ENCODE data around the gene ERC1. TPM values are rescaled to one million over a fixed set of nuclear protein-coding genes. Genes with fewer than 3 reads are reported as not detected.

Gene ERC1
- total and polyA plus RNA-seq, 2 donors from 2014 or later: 5.1 to 68.3 TPM

GRCh38 chr12:1122786-1123185 is 131.8 kb downstream of the ERC1 start:
- Histone ChIP-seq H3K9me3 (ENCODE audit: control insufficient read depth in 2 of 3, insufficient read depth in 1 of 3, low read length in 3 of 3) (no peaks in the 10 kb centered on the region), H3K27me3 (ENCODE audit: control insufficient read depth, insufficient read depth, low read length) (no peaks in the 10 kb centered on the region), H3K4me1 (ENCODE audit: control insufficient read depth in 2 of 3, insufficient read depth in 2 of 3, low read depth in 1 of 3, low read length in 3 of 3) (no peaks in the 10 kb centered on the region), H3K36me3 (ENCODE audit: control insufficient read depth in 2 of 3, insufficient read depth in 3 of 3, low read length in 3 of 3) (no peaks in the 10 kb centered on the region), H3K9ac (ENCODE audit: low read length in 3 of 3) (no peak overlapping the region), H3K27ac (ENCODE audit: low read depth in 2 of 2, low read length in 2 of 2) (no peak overlapping the region), H3K4me3 (ENCODE audit: low read length in 3 of 3) (no peak overlapping the region)
- no peak for TF ChIP-seq CTCF (IDR thresholded peaks at IDR 0.05; ENCODE audit: borderline replicate concordance, extremely low read depth, insufficient read depth)
- intact Hi-C loops (cut with DNase I): no loop called here
- DNase-seq: peak in 1 of 5 donors; percentile 4
- no peak for FAIRE-seq

GRCh38 chr12:1126091-1126490 is 135.1 kb downstream of the ERC1 start:
- Histone ChIP-seq H3K9ac (ENCODE audit: low read length in 3 of 3) (no peak overlapping the region), H3K9me3 (ENCODE audit: control insufficient read depth in 2 of 3, insufficient read depth in 1 of 3, low read length in 3 of 3) (no peaks in the 10 kb centered on the region), H3K4me1 (ENCODE audit: control insufficient read depth in 2 of 3, insufficient read depth in 2 of 3, low read depth in 1 of 3, low read length in 3 of 3) (peaks cover 0 to 2% (median 0%) of the 10 kb centered on the region in 3 donors), H3K27ac (ENCODE audit: low read depth in 2 of 2, low read length in 2 of 2) (no peak overlapping the region), H3K27me3 (ENCODE audit: control insufficient read depth, insufficient read depth, low read length) (no peaks in the 10 kb centered on the region), H3K36me3 (ENCODE audit: control insufficient read depth in 2 of 3, insufficient read depth in 3 of 3, low read length in 3 of 3) (no peaks in the 10 kb centered on the region), H3K4me3 (ENCODE audit: low read length in 3 of 3) (no peak overlapping the region)
- no peak for TF ChIP-seq CTCF (IDR thresholded peaks at IDR 0.05; ENCODE audit: borderline replicate concordance, extremely low read depth, insufficient read depth)
- no peak for FAIRE-seq
- intact Hi-C loops (cut with DNase I): no loop called here
- no peak for DNase-seq

- peaks cover 0 to 2% (median 0%) of the 10 kb centered on the region in 3 donors for H3K4me1 ChIP-seq (ENCODE audit: control insufficient read depth in 2 of 3, insufficient read depth in 2 of 3, low read depth in 1 of 3, low read length in 3 of 3)
- intact Hi-C loops (cut with DNase I): no loop called here
- no peaks in the 10 kb centered on the region for H3K36me3 ChIP-seq (ENCODE audit: control insufficient read depth in 2 of 3, insufficient read depth in 3 of 3, low read length in 3 of 3)
- H3K9me3 ChIP-seq (ENCODE audit: control insufficient read depth in 2 of 3, insufficient read depth in 1 of 3, low read length in 3 of 3): no peaks in the 10 kb centered on the region
- H3K4me3 ChIP-seq (ENCODE audit: low read length in 3 of 3): no peak overlapping the region
- no peak for DNase-seq
- no peaks in the 10 kb centered on the region for H3K27me3 ChIP-seq (ENCODE audit: control insufficient read depth, insufficient read depth, low read length)
- no peak overlapping the region for H3K9ac ChIP-seq (ENCODE audit: low read length in 3 of 3)
- no peak for TF ChIP-seq CTCF (IDR thresholded peaks at IDR 0.05; ENCODE audit: borderline replicate concordance, extremely low read depth, insufficient read depth)
- no peak for FAIRE-seq
- H3K27ac ChIP-seq (ENCODE audit: low read depth in 2 of 2, low read length in 2 of 2): no peak overlapping the region
These were observed 136.0 kb downstream of the ERC1 start for GRCh38 chr12:1127021-1127420.

- Histone ChIP-seq H3K36me3 (ENCODE audit: control insufficient read depth in 2 of 3, insufficient read depth in 3 of 3, low read length in 3 of 3) (no peaks in the 10 kb centered on the region), H3K27ac (ENCODE audit: low read depth in 2 of 2, low read length in 2 of 2) (no peak overlapping the region), H3K9ac (ENCODE audit: low read length in 3 of 3) (no peak overlapping the region), H3K27me3 (ENCODE audit: control insufficient read depth, insufficient read depth, low read length) (no peaks in the 10 kb centered on the region), H3K9me3 (ENCODE audit: control insufficient read depth in 2 of 3, insufficient read depth in 1 of 3, low read length in 3 of 3) (no peaks in the 10 kb centered on the region), H3K4me3 (ENCODE audit: low read length in 3 of 3) (no peak overlapping the region), H3K4me1 (ENCODE audit: control insufficient read depth in 2 of 3, insufficient read depth in 2 of 3, low read depth in 1 of 3, low read length in 3 of 3) (peaks cover 0 to 2% (median 0%) of the 10 kb centered on the region in 3 donors)
- no peak for TF ChIP-seq CTCF (IDR thresholded peaks at IDR 0.05; ENCODE audit: borderline replicate concordance, extremely low read depth, insufficient read depth)
- DNase-seq (peak in 1 of 5 donors; percentile 37), FAIRE-seq (no peak)
- intact Hi-C loops (cut with DNase I): no loop called here
These were observed 139.1 kb downstream of the ERC1 start for GRCh38 chr12:1130164-1130563.

Measured in kidney (tissue), 14 donors.